Osteocyte (in vitro differentiated cells): ENCODE measurements around the gene MROH2A. TPM values are rescaled to one million over a fixed set of nuclear protein-coding genes. Genes with fewer than 3 reads are reported as not detected.

Experiments
- DNase-seq: peaks from one replicate; pipeline ENCODE4 v3.0.0; 2021; ENCODE audit warnings: mixed read lengths; ENCODE audit not compliant: unreplicated experiment; ENCODE audit errors: extremely low spot score
- H3K27ac Mint-ChIP-seq: one replicate; pipeline ENCODE4 v1.8.0; 2021; ENCODE audit warnings: mild to moderate bottlenecking, mixed read lengths; ENCODE audit not compliant: unreplicated experiment
- H3K27me3 Mint-ChIP-seq: one replicate; pipeline ENCODE4 v1.8.0; 2021; ENCODE audit warnings: mixed read lengths; ENCODE audit not compliant: unreplicated experiment
- H3K36me3 Mint-ChIP-seq: one replicate; pipeline ENCODE4 v1.8.0; 2021; ENCODE audit warnings: mixed read lengths; ENCODE audit not compliant: unreplicated experiment
- H3K4me1 Mint-ChIP-seq: one replicate; pipeline ENCODE4 v1.8.0; 2021; ENCODE audit warnings: mixed read lengths; ENCODE audit not compliant: unreplicated experiment
- H3K4me3 Mint-ChIP-seq: one replicate; pipeline ENCODE4 v1.8.0; 2021; ENCODE audit warnings: mild to moderate bottlenecking, moderate library complexity, mixed read lengths; ENCODE audit not compliant: unreplicated experiment
- H3K9me3 Mint-ChIP-seq: one replicate; pipeline ENCODE4 v1.8.0; 2021; ENCODE audit warnings: mixed read lengths; ENCODE audit not compliant: unreplicated experiment
- CTCF ChIP-seq: fragments of 200-600 bp; sonication (generic); IDR thresholded peaks from 2 replicates; pipeline ENCODE4 v1.5.0; 2021; ENCODE audit warnings: antibody characterized with exemption, mild to moderate bottlenecking, moderate library complexity
- total RNA-seq: library from RNA; stranded (reverse); gene quantifications from 2 replicates; pipeline ENCODE4 v1.2.1, GENCODE V29; 2021

Gene MROH2A
- total RNA-seq, 1 donor from 2014 or later = not detected

GRCh38 chr2:233838251-233838650 is 60.1 kb downstream of the MROH2A start:
- H3K36me3 Mint-ChIP-seq = peaks cover 11% of the 10 kb centered on the region

GRCh38 chr2:233838726-233839446 is 60.8 kb downstream of the MROH2A start:
- H3K27ac Mint-ChIP-seq = no peak overlapping the region
- peaks cover 12% of the 10 kb centered on the region for H3K36me3 Mint-ChIP-seq
- H3K4me1 Mint-ChIP-seq = peaks cover 19% of the 10 kb centered on the region
- DNase-seq = peak; percentile 62
- no peak overlapping the region for H3K4me3 Mint-ChIP-seq
- TF ChIP-seq CTCF = no peak
- H3K9me3 Mint-ChIP-seq = no peaks in the 10 kb centered on the region
- no peaks in the 10 kb centered on the region for H3K27me3 Mint-ChIP-seq

More at GRCh38 chr2:233838251-233838650, 60.1 kb downstream of the MROH2A start:
- Mint-ChIP-seq H3K27me3 (no peaks in the 10 kb centered on the region), H3K4me3 (no peak overlapping the region), H3K9me3 (no peaks in the 10 kb centered on the region), H3K4me1 (peaks cover 21% of the 10 kb centered on the region), H3K27ac (no peak overlapping the region)
- TF ChIP-seq CTCF = no peak
- peak; percentile 75 for DNase-seq

GRCh38 chr2:233839447-233839820 is 61.3 kb downstream of the MROH2A start:
- H3K27me3 Mint-ChIP-seq = no peaks in the 10 kb centered on the region
- TF ChIP-seq CTCF = no peak
- no peaks in the 10 kb centered on the region for H3K9me3 Mint-ChIP-seq
- H3K36me3 Mint-ChIP-seq = peaks cover 14% of the 10 kb centered on the region
- DNase-seq = peak; percentile 83
- H3K27ac Mint-ChIP-seq = no peak overlapping the region
- H3K4me1 Mint-ChIP-seq = peaks cover 19% of the 10 kb centered on the region
- H3K4me3 Mint-ChIP-seq = no peak overlapping the region

- peak; percentile 53 for DNase-seq
- Mint-ChIP-seq H3K9me3 (no peaks in the 10 kb centered on the region), H3K4me3 (no peak overlapping the region), H3K36me3 (peaks cover 14% of the 10 kb centered on the region), H3K27me3 (no peaks in the 10 kb centered on the region), H3K27ac (no peak overlapping the region), H3K4me1 (peaks cover 20% of the 10 kb centered on the region)
- no peak for TF ChIP-seq CTCF
These were observed 62.4 kb downstream of the MROH2A start for GRCh38 chr2:233840520-233840919.

- H3K27me3 Mint-ChIP-seq = no peaks in the 10 kb centered on the region
- no peak overlapping the region for H3K27ac Mint-ChIP-seq
- no peak overlapping the region for H3K4me3 Mint-ChIP-seq
These were observed 63.1 kb downstream of the MROH2A start for GRCh38 chr2:233841183-233841582.

More at GRCh38 chr2:233841183-233841582, 63.1 kb downstream of the MROH2A start:
- TF ChIP-seq CTCF = no peak
- Mint-ChIP-seq H3K9me3 (no peaks in the 10 kb centered on the region), H3K36me3 (peaks cover 14% of the 10 kb centered on the region), H3K4me1 (peaks cover 23% of the 10 kb centered on the region)
- peak; percentile 54 for DNase-seq
